Muscle of back (tissue), 11 donors: Measurements from ENCODE around the gene HINT3. TPM values are rescaled to one million over a fixed set of nuclear protein-coding genes. Genes with fewer than 3 reads are reported as not detected.
"Not testable (repeated sequence)": the region's sequence is repeated elsewhere in the genome, so short reads cannot be mapped to it uniquely, and the experiment has no call there.

Experiments used
- DNase-seq, 3 donors: peaks; one replicate each; pipeline versions ENCODE4 v3.0.0 to v3.0.0-alpha.2; 2013
- polyA plus RNA-seq, 10 donors: library from polyadenylated mRNA; unstranded; fragments of 120-200 nt; gene quantifications; one replicate each; pipeline ENCODE4 v1.2.1, GENCODE V29; 2013; ENCODE audit not compliant: insufficient read length in 10 of 10

HINT3 gene
- polyA plus RNA-seq, 10 donors: 23.1 to 35.1 (median 31.9) TPM

DNA sequence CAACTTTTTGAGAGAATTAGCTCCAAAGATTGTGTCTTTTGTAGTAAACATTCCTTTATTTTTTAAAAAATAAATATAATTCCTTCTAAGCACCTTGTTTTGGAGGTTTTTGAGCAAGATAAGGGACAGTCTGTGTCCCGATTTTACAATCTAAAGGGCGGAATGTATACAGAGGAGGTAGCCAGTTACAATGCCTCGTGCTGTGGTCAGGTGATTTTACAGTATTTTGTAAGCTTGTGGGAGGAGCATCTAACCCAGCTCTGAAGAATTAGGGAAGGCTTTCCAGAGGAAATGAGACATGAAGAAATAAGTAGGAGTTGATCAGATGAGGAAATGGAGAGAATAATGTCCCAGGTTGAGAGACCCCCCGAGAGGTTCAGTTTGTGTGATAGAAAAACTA, 1.3 kb downstream of the HINT3 start:
- peak; percentile 15 to 48 (median 21) for DNase-seq

DNA sequence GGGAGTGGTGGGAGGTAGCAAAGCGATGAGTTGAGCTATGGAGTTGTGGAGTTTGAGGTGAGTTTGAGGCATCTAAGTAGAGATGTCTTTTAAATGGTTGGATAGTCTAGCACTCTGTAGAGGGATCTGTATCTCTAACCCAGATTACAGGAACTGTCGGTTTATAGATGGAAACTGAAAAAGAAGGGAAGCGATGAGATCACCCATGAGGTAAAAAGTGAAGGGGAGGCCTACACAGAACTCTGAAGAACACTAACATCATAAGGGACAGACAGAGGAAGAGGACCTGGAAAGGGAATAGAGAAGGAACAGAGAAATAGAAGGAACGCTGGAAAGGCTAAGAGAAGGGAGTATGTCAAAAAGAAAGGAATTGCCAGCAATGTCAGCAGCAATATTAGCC, 2.5 kb downstream of the HINT3 start:
- DNase-seq: no peak

- DNase-seq: no peak
These were observed 4.5 kb downstream of the HINT3 start for GRCh38 chr6:125961117-125961516.

- no peak for DNase-seq
These were observed 6.4 kb downstream of the HINT3 start for GRCh38 chr6:125962900-125963497.

DNA sequence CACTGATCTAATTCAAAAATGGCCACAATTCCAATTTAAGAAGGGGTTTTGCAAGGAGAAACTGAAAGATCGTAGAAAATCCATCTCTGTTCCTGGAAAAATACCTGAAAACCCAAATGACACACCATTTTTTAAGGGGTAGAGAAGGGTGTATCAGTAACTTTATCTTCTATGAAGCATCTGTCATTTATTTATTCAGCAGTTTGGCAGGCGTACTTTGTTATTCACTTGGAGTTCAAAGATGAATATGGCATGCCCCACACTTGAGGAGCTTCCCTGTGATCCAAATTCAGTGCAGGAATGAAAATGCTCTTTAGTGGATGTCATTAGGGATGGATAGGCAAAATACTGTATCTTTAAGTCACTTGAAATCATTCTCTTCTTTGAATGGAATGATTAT, 7.2 kb downstream of the HINT3 start:
- no peak for DNase-seq

DNA sequence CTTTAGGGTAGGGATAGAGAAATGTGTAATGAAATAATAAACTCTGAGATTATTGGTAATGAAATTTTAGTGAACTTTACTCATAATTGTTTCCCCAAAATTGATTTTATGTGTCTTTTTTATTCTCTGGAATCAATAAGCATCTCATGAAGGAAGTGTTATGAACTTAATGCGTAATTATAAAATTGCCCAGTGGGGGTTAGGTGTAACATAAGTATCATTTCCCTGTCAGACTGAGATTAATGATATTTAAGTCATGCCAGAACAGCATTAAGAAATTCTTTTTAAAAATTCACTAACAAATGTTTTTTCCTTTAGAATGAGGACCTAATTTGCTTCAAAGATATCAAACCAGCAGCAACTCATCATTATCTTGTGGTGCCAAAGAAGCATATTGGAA, 10.0 kb downstream of the HINT3 start:
- DNase-seq: no peak

DNA sequence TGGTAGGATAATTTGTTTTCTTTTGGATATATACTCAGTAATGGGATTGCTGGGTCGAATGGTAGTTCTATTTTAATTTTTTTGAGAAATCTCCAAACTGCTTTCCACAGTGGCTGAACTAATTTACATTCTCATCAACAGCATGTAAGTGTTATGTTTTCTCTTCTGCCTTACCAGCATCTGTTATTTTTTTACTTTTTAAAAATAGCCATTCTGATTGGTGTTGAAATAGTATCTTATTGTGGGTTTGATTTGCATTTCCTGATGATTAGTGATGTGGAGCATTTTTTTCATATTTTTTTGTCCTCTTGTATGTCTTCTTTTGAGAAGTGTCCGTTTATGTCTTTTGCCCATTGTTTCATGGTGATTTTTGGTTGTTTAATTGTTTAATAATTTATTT, 11.9 kb downstream of the HINT3 start:
- DNase-seq: no peak

GRCh38 chr6:125970760-125971159, 14.2 kb downstream of the HINT3 start:
- DNase-seq: no peak

GRCh38 chr6:125972478-125972877, 15.9 kb downstream of the HINT3 start:
- DNase-seq: not testable (repeated sequence)

GRCh38 chr6:125974214-125974866, 17.8 kb downstream of the HINT3 start:
- peak in 2 of 3 donors; percentile 29 to 62 for DNase-seq

GRCh38 chr6:125979101-125979500, 22.5 kb downstream of the HINT3 start:
- no peak for DNase-seq

- DNase-seq: no peak
These were observed 25.1 kb downstream of the HINT3 start for GRCh38 chr6:125981571-125982185.

GRCh38 chr6:125983246-125983945, 26.8 kb downstream of the HINT3 start:
- DNase-seq: peak in 1 of 3 donors; percentile 54

- DNase-seq: peak in 1 of 3 donors; percentile 52
These were observed 27.7 kb downstream of the HINT3 start for GRCh38 chr6:125984311-125984710.

GRCh38 chr6:125985522-125985921, 29.0 kb downstream of the HINT3 start:
- DNase-seq: no peak

GRCh38 chr6:125985979-125986300, 29.4 kb downstream of the HINT3 start:
- DNase-seq: no peak

DNA sequence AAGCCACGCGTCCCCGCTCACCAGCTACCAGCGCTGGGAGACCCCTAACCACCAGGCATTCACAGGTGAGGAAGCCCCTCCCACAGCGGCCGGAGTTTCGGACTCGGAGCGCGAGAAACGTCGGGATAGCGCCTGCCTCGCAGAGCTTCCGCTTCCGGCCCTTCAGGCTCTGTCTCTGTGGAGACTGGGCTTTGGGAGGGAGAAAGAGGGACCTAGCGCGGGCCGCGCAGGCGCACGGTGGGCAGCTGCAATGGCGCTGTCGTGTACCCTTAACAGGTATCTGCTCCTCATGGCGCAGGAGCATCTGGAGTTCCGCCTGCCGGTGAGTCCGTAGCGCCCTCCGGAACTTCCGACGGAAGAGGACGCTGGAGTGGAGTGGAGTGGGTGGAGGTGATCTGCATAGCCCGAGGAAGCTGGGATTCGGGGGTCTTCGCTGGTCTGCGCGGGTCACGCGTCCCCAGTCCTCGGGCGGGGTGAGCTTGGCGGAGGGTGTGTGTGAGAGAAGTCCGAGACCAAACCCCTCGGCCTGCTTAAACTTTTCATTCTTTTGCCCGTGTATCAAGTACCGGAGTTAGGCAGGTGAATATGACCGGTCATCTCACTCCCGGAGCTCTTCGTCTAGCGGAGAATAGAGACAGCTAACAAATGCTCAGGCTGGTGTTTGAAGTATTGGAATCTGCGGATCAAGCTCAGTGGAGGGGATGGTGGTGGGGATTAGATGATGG, 29.9 kb downstream of the HINT3 start, which contains the start of gene TRMT11:
TRMT11 (plus strand) TSS at position 240 of the 725 bp plus-strand sequence; CDS start at position 251, 11 bp downstream.
- peak; percentile 85 to 96 (median 92) for DNase-seq

- peak in 1 of 3 donors; percentile 3 for DNase-seq
These were observed 30.6 kb downstream of the HINT3 start for GRCh38 chr6:125987026-125987617.

- DNase-seq: no peak
These were observed 31.7 kb downstream of the HINT3 start for GRCh38 chr6:125988280-125988679.

DNA sequence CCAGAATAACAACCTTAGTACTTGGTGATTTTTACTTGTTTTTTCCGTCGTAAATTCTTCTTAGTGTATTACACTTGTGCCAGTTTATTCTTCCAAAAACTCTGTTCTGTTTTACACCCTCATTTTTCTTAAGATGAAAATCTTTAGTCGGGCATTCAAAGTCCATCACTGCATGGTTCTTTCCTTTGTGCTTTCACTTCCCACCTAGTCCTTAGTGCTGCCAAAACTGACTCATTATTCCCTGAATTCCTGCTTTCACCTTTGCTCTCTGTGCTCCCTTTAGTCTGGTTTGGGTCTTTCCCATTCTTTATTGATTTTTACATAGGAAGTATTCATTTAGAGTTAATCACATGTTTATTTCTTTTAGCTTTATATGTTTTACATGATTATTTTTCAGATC, 33.1 kb downstream of the HINT3 start:
- DNase-seq: no peak

DNA sequence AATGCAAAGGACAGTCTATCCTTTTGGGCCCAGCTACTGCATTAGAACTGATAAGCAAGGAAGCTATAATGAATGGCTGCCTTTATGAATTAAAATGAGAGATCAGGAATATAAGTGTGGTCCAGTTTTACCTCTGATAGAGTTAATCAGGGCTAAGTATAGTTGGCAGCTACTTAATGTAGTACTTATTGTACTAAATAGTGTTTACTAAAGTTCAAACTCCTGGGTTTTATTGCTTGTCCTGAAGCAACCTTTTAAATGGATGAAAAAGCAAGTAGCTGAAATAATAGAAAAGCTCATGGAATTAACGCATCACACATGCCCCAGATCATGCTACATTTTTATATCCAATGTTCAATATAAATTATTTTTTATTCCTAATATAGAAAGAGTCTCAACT, 35.1 kb downstream of the HINT3 start:
- DNase-seq: no peak
